Naive thymus-derived CD8-positive, alpha-beta T cell (primary cell): ENCODE measurements around the gene RFX7. TPM values are rescaled to one million over a fixed set of nuclear protein-coding genes. Genes with fewer than 3 reads are reported as not detected.
"Not testable (repeated sequence)": the region's sequence is repeated elsewhere in the genome, so short reads cannot be mapped to it uniquely, and the experiment has no call there.

Experiments used
- ATAC-seq, 2 donors: fragments of 150-1000 bp; cut with Tn5 transposase in 1 of 2; sonication (Bioruptor Pico), chemical (Tn5 transposase) in 1 of 2; 1 replicate in 1 of 2; 2 replicates in 1 of 2; pipeline ENCODE4 v1.10.0; 2021; ENCODE audit warnings: mild to moderate bottlenecking in 2 of 2, moderate library complexity in 2 of 2
- POLR2A ChIA-PET: fragments of 350-600 bp; sonication (Branson Sonifier 250); formaldehyde crosslinking; loops from one replicate; lab custom pipeline; 2021; ENCODE audit warnings: antibody characterized with exemption; lab: Charles Lee
- DNase-seq, 10 donors: peaks; one replicate each; pipeline versions ENCODE4 v3.0.0 to v3.0.0-alpha.2; 2020 to 2022
- H3K27ac Mint-ChIP-seq, 10 donors: one replicate each; pipeline ENCODE4 v1.8.0; 2020 to 2022; ENCODE audit warnings: mild to moderate bottlenecking in 10 of 10, mixed read lengths in 10 of 10, moderate library complexity in 4 of 10, inconsistent platforms in 1 of 10
- H3K27me3 Mint-ChIP-seq, 5 donors: one replicate each; pipeline ENCODE4 v1.8.0; 2021 to 2022; ENCODE audit warnings: mixed read lengths in 5 of 5
- H3K36me3 Mint-ChIP-seq, 3 donors: one replicate each; pipeline ENCODE4 v1.8.0; 2020 to 2022; ENCODE audit warnings: mixed read lengths in 3 of 3, mild to moderate bottlenecking in 2 of 3, inconsistent platforms in 1 of 3
- H3K4me1 Mint-ChIP-seq, 4 donors: one replicate each; pipeline ENCODE4 v1.8.0; 2021 to 2022; ENCODE audit warnings: mixed read lengths in 4 of 4
- H3K4me3 Mint-ChIP-seq, 10 donors: one replicate each; pipeline ENCODE4 v1.8.0; 2020 to 2022; ENCODE audit warnings: mild to moderate bottlenecking in 10 of 10, mixed read lengths in 10 of 10, moderate library complexity in 6 of 10, inconsistent platforms in 1 of 10
- H3K9me3 Mint-ChIP-seq, 9 donors: one replicate each; pipeline ENCODE4 v1.8.0; 2020 to 2022; ENCODE audit warnings: mixed read lengths in 9 of 9, mild to moderate bottlenecking in 3 of 9, inconsistent platforms in 1 of 9, moderate library complexity in 1 of 9
- polyA plus RNA-seq, 3 donors: library from polyadenylated mRNA; unstranded; fragments of 300-500 nt; fragmentation: Illumina TruSeq; gene quantifications; one replicate each; pipeline ENCODE4 v1.2.3, GENCODE V29; 2021
- total RNA-seq, 8 experiments: library from RNA in 2 of 8; stranded (reverse) in 2 of 8; gene quantifications; one replicate each; pipeline ENCODE4 v1.2.3 and lab custom pipeline; 2021 to 2026

RFX7 gene
- total and polyA plus RNA-seq, 5 experiments from 2014 or later: 3.0 to 36.0 (median 4.2) TPM

DNA sequence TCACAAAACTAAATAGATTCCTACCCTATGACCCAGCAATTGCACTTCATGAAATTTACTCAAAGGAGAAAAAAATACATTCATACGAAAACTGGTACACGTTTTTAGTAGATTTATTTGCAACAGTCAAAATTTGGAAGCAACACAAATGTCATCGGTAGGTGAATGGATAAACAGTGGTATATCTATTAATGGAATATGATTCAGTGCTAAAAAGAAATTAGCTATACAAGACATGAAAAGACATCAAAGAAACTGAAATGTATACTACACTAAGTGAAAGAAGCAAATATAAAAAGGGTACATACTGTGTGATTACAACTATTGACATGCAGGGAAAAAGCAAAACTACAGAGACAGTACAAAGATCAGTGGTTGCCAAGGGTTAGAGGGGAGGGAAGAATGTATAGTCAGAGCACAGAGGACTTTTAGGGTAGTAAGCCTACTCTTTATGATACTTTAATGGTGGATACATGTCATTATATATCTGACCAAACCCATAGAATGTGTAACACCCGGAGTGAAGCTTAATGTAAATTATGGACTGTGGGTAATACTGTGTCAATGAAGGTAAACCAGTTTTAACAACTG, 31.6 kb downstream of the RFX7 start:
- peak overlapping the region in 5 of 10 donors; percentile 4 to 91 (median 58) for H3K27ac Mint-ChIP-seq
- no peak for ATAC-seq

DNA sequence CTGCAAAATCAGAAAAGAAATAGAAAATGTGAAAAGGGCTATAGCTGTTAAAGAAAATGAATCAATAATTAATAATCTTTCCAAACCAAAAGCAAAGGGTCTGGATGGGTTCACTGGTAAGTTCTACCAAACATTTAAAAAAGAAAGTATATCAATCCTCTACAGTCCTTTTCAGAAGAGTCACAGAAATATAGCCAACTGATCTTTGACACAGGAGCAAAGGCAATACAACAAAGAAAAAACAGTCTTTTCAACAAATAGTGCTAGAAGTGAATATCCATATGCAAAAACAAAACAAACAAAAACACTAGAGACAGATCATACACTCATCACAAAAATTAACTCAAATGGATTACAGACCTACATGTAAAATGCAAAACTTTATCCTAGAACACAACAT, 32.6 kb downstream of the RFX7 start:
- Mint-ChIP-seq H3K4me3 (peak overlapping the region in 1 of 10 donors; percentile 4), H3K36me3 (peaks cover 14 to 47% (median 36%) of the 10 kb centered on the region in 3 donors), H3K4me1 (peaks cover 24 to 54% (median 44%) of the 10 kb centered on the region in 4 donors), H3K27ac (peak overlapping the region in 5 of 10 donors; percentile 10 to 91 (median 33)), H3K27me3 (no peaks in the 10 kb centered on the region), H3K9me3 (peaks cover 14 to 49% (median 25%) of the 10 kb centered on the region in 9 donors)
- POLR2A ChIA-PET: interaction anchor here (1.4 kb wide), 1 partner anchor 33 kb away, joined by 4 read pairs; no protein-coding TSS in a partner anchor
- no peak for DNase-seq
- no peak for ATAC-seq

More for the DNA sequence above, 31.6 kb downstream of the RFX7 start:
- peaks cover 17 to 47% (median 39%) of the 10 kb centered on the region in 3 donors for H3K36me3 Mint-ChIP-seq
- H3K4me1 Mint-ChIP-seq: peaks cover 19 to 47% (median 34%) of the 10 kb centered on the region in 4 donors
- H3K4me3 Mint-ChIP-seq: no peak overlapping the region
- no peaks in the 10 kb centered on the region for H3K27me3 Mint-ChIP-seq
- DNase-seq: no peak
- POLR2A ChIA-PET: interaction anchor here (0.6 to 1.4 kb wide), 2 partner anchors 32 to 89 kb away, joined by 4 read pairs; no protein-coding TSS in a partner anchor
- H3K9me3 Mint-ChIP-seq: peaks cover 14 to 49% (median 25%) of the 10 kb centered on the region in 9 donors

DNA sequence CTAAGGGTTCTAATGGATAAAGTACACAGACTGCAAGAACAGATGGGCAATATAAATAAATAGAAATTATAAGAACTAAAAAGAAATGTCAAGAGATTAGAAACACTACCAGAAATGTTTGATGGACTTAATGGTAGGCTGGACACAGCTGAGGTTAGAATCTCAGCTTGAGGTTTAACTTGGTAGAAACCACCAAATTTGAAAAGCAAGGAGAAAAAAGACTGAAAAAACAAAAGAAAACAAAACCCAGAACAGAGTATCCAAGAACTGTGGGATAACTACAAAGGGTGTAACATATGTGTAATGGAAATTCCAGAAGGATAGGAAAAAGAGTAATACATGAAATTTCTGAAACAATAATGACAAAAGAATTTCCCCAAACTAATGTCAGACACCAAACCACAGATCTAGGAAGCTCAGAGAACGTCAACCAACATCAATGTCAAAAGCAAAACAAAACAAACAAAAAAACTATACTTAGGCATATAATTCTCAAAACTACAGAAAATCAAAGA, 35.0 kb downstream of the RFX7 start:
- Mint-ChIP-seq H3K4me3 (peak overlapping the region; percentile 47 to 76 (median 68)), H3K36me3 (peaks cover 14 to 35% (median 30%) of the 10 kb centered on the region in 3 donors), H3K9me3 (peaks cover 14 to 37% (median 23%) of the 10 kb centered on the region in 9 donors), H3K27ac (peak overlapping the region; percentile 75 to 95 (median 90)), H3K27me3 (no peaks in the 10 kb centered on the region), H3K4me1 (peaks cover 29 to 75% (median 66%) of the 10 kb centered on the region in 4 donors)
- no peak for DNase-seq
- POLR2A ChIA-PET: interaction anchor here (0.6 kb wide), 1 partner anchor 348 kb away, joined by 3 read pairs; no protein-coding TSS in a partner anchor
- ATAC-seq: peak in 1 of 2 donors; percentile 20

GRCh38 chr15:56208185-56208584, 35.5 kb downstream of the RFX7 start:
- Mint-ChIP-seq H3K36me3 (peaks cover 14 to 30% (median 26%) of the 10 kb centered on the region in 3 donors), H3K27ac (peak overlapping the region; percentile 71 to 95 (median 89)), H3K27me3 (no peaks in the 10 kb centered on the region), H3K4me3 (peak overlapping the region; percentile 47 to 76 (median 68)), H3K9me3 (peaks cover 12 to 32% (median 22%) of the 10 kb centered on the region in 9 donors), H3K4me1 (peaks cover 29 to 81% (median 70%) of the 10 kb centered on the region in 4 donors)
- ATAC-seq (peak; percentile 35 to 36), DNase-seq (no peak)
- POLR2A ChIA-PET: interaction anchor here (1.2 kb wide), 1 partner anchor 36 kb away, joined by 8 read pairs; no protein-coding TSS in a partner anchor

GRCh38 chr15:56207711-56208110, 36.0 kb downstream of the RFX7 start:
- DNase-seq (peak in 5 of 10 donors; percentile 4 to 63 (median 14)), ATAC-seq (peak; percentile 64 to 73)
- POLR2A ChIA-PET: interaction anchor here (0.7 to 1.2 kb wide), 2 partner anchors 35 to 37 kb away, joined by 3 to 8 read pairs; no protein-coding TSS in a partner anchor
- H3K4me1 Mint-ChIP-seq: peaks cover 29 to 85% (median 75%) of the 10 kb centered on the region in 4 donors
- H3K36me3 Mint-ChIP-seq: peaks cover 14 to 27% (median 24%) of the 10 kb centered on the region in 3 donors
- H3K9me3 Mint-ChIP-seq: peaks cover 12 to 28% (median 21%) of the 10 kb centered on the region in 9 donors
- no peaks in the 10 kb centered on the region for H3K27me3 Mint-ChIP-seq
- peak overlapping the region; percentile 71 to 95 (median 89) for H3K27ac Mint-ChIP-seq
- H3K4me3 Mint-ChIP-seq: peak overlapping the region; percentile 47 to 76 (median 68)

- DNase-seq (peak in 1 of 10 donors; percentile 21), ATAC-seq (peak; percentile 61 to 73)
- Mint-ChIP-seq H3K4me1 (peaks cover 28 to 91% (median 77%) of the 10 kb centered on the region in 4 donors), H3K27me3 (no peaks in the 10 kb centered on the region), H3K27ac (peak overlapping the region in 8 of 10 donors; percentile 30 to 95 (median 88)), H3K36me3 (peaks cover 11 to 23% (median 23%) of the 10 kb centered on the region in 3 donors), H3K4me3 (peak overlapping the region in 8 of 10 donors; percentile 3 to 73 (median 52)), H3K9me3 (peaks cover 10 to 23% (median 19%) of the 10 kb centered on the region in 9 donors)
- POLR2A ChIA-PET: interaction anchor here (0.7 to 1.2 kb wide), 2 partner anchors 36 to 38 kb away, joined by 3 to 8 read pairs; no protein-coding TSS in a partner anchor
Observed at GRCh38 chr15:56207092-56207491, 36.6 kb downstream of the RFX7 start.

GRCh38 chr15:56205061-56205876, 38.4 kb downstream of the RFX7 start:
- H3K4me3 Mint-ChIP-seq: peak overlapping the region in 2 of 10 donors; percentile 1 to 26
- peaks cover 25 to 88% (median 76%) of the 10 kb centered on the region in 4 donors for H3K4me1 Mint-ChIP-seq
- POLR2A ChIA-PET: interaction anchor here (1.5 kb wide), 1 partner anchor 39 kb away, joined by 6 read pairs; no protein-coding TSS in a partner anchor

DNA sequence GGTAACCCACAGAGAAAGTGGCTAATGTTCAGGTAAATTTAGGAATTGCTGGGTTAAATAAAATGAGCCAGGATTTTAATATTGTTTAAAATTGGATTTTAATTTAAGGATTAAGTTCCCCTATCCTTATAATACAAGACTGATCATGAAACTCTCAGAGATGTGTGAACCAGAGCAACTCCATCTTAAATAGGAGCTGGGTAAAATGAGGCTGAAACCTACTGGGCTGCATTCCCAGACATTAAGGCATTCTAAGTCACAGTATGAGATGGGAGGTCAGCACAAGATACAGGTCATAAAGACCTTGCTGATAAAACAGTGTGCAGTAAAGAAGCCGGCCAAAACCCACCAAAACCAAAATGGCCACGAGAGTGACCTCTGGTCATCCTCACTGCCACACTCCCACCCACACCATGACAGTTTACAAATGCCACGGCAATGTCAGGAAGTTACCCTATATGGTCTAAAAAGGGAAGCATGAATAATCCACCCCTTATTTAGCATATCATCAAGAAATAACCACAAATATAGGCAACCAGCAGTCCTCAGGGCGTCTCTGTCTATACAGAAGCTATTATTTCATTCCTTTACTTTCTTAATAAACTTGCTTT, 40.3 kb downstream of the RFX7 start:
- ATAC-seq, H3K9me3 Mint-ChIP-seq, H3K27ac Mint-ChIP-seq, H3K4me3 Mint-ChIP-seq, H3K27me3 Mint-ChIP-seq, DNase-seq, H3K36me3 Mint-ChIP-seq: not testable (repeated sequence)
- POLR2A ChIA-PET: interaction anchor here (0.7 kb wide), 1 partner anchor 705 kb away, joined by 4 read pairs; no protein-coding TSS in a partner anchor
- peaks cover 17 to 85% (median 72%) of the 10 kb centered on the region in 4 donors for H3K4me1 Mint-ChIP-seq

More at GRCh38 chr15:56205061-56205876, 38.4 kb downstream of the RFX7 start:
- peak overlapping the region in 5 of 10 donors; percentile 59 to 95 (median 91) for H3K27ac Mint-ChIP-seq
- H3K9me3 Mint-ChIP-seq: peaks cover under 1 to 7% (median 3%) of the 10 kb centered on the region in 9 donors
- peaks cover 2 to 6% (median 4%) of the 10 kb centered on the region in 3 donors for H3K36me3 Mint-ChIP-seq
- no peaks in the 10 kb centered on the region for H3K27me3 Mint-ChIP-seq
- no peak for DNase-seq
- no peak for ATAC-seq

DNA sequence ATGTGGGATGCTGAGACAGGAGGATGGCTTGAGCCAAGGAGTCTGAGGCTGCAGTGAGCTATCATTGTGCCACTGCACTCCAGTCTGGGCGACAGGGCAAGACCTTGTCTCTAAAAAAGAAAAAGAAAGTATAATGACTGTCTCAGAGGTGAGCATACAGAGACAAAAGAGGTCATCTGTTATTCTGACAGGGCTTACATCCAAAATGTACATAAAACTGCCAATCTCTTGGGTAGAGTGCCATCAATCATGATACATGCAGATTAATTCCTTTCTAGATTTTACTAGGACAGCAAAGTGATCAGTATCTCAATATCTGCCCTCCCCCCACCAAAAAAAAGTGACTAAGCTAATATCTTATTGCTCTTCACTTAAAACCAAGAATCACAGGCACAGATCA, 41.0 kb downstream of the RFX7 start:
- Mint-ChIP-seq H3K27me3 (no peaks in the 10 kb centered on the region), H3K4me3 (no peak overlapping the region), H3K36me3 (peaks cover 0 to 3% (median 2%) of the 10 kb centered on the region in 3 donors), H3K4me1 (peaks cover 13 to 78% (median 67%) of the 10 kb centered on the region in 4 donors), H3K9me3 (peaks cover 0 to 3% (median 0%) of the 10 kb centered on the region in 9 donors), H3K27ac (peak overlapping the region in 2 of 10 donors; percentile 3 to 13)
- DNase-seq (no peak), ATAC-seq (no peak)
- POLR2A ChIA-PET: no interaction called here

DNA sequence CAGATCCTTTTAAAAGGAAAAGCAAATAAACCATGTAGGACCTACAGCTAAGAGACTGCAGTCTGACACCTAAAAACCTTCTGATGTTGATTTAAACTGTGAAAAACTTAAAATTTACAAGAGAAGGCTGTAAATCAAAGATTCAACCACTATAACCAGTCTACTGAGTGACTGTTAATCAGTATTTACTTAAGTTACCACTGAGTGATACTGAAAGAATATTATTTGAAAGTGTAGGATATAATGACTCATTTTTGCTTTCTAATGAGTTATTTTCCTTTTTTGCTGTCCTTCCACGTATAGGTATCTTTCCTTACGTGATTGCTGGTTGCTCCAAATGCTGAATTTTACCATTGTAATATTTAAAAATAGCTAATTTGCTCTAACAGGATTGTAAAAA, 44.6 kb downstream of the RFX7 start:
- Mint-ChIP-seq H3K4me3 (no peak overlapping the region), H3K27me3 (no peaks in the 10 kb centered on the region), H3K36me3 (peaks cover 0 to 12% (median 7%) of the 10 kb centered on the region in 3 donors), H3K9me3 (no peaks in the 10 kb centered on the region), H3K4me1 (peaks cover 3 to 53% (median 50%) of the 10 kb centered on the region in 4 donors), H3K27ac (no peak overlapping the region)
- DNase-seq (no peak), ATAC-seq (no peak)
- POLR2A ChIA-PET: no interaction called here

DNA sequence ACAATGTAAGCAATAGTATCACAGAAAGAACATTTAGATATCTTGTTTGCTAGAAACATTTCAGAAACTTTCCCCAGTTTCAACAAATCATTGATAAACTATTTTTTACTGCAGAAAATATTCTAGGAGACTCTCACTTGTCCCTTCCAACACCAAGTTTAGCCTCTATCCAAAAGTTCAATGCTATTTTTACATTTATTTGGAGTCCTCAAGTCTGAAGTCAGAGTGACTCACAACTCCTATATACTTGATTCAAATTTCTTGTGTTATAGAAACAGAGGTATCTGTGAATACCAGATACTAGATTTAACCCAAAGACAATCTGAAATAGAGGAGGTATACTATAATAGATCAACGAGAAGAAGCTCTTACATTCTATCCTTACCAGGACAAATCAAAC, 49.6 kb downstream of the RFX7 start:
- Mint-ChIP-seq H3K27me3 (no peaks in the 10 kb centered on the region), H3K27ac (no peak overlapping the region), H3K4me1 (peaks cover 12 to 52% (median 47%) of the 10 kb centered on the region in 4 donors), H3K36me3 (peaks cover 0 to 19% (median 10%) of the 10 kb centered on the region in 3 donors), H3K9me3 (no peaks in the 10 kb centered on the region), H3K4me3 (no peak overlapping the region)
- ATAC-seq (no peak), DNase-seq (no peak)
- POLR2A ChIA-PET: no interaction called here
